H9 (cell line): ENCODE results near the gene HM13. TPM values are rescaled to one million over a fixed set of nuclear protein-coding genes. Genes with fewer than 3 reads are reported as not detected.

Source experiments
- DNase-seq: peaks from one replicate; pipeline ENCODE4 v3.0.0-alpha.2; 2017
- H2AFZ ChIP-seq: one replicate; pipeline ENCODE4 v1.6.1; 2013; ENCODE audit warnings: mild to moderate bottlenecking, low read length, control low read depth, moderate library complexity
- H2AK5ac ChIP-seq: 2 replicates; pipeline ENCODE4 v1.6.1; 2013; ENCODE audit warnings: low read length, control low read depth, mixed read lengths; ENCODE audit not compliant: insufficient read length
- H2BK120ac ChIP-seq: one replicate; pipeline ENCODE4 v1.6.1; 2013; ENCODE audit warnings: low read depth, mild to moderate bottlenecking, low read length, control low read depth, inconsistent platforms; ENCODE audit not compliant: poor library complexity, severe bottlenecking
- H2BK12ac ChIP-seq: 2 replicates; pipeline ENCODE4 v1.6.1; 2013; ENCODE audit warnings: low read length, control low read depth, mixed read lengths, low read depth; ENCODE audit not compliant: insufficient read length
- H2BK15ac ChIP-seq: 2 replicates; pipeline ENCODE4 v1.6.1; 2013; ENCODE audit warnings: low read depth, low read length, control low read depth
- H2BK20ac ChIP-seq: one replicate; pipeline ENCODE4 v1.6.1; 2013; ENCODE audit warnings: low read depth, mild to moderate bottlenecking, low read length, control low read depth, inconsistent platforms; ENCODE audit not compliant: poor library complexity, severe bottlenecking
- H2BK5ac ChIP-seq: 2 replicates; pipeline ENCODE4 v1.6.1; 2013; ENCODE audit warnings: low read length, control low read depth, mixed read lengths; ENCODE audit not compliant: insufficient read length
- H3K14ac ChIP-seq: 2 replicates; pipeline ENCODE4 v1.6.1; 2013; ENCODE audit warnings: low read length, control low read depth; ENCODE audit not compliant: insufficient read depth
- H3K18ac ChIP-seq: 2 replicates; pipeline ENCODE4 v1.6.1; 2013; ENCODE audit warnings: low read depth, mild to moderate bottlenecking, mixed read lengths, low read length, control low read depth; ENCODE audit not compliant: insufficient read length
- H3K23ac ChIP-seq: 2 replicates; pipeline ENCODE4 v1.6.1; 2013; ENCODE audit warnings: low read length, control low read depth, mixed read lengths, low read depth; ENCODE audit not compliant: insufficient read length
- H3K23me2 ChIP-seq: 2 replicates; pipeline ENCODE4 v1.6.1; 2013; ENCODE audit warnings: low read depth, mild to moderate bottlenecking, mixed read lengths, low read length, control low read depth; ENCODE audit not compliant: insufficient read length, poor library complexity, severe bottlenecking
- H3K27ac ChIP-seq: 2 replicates; pipeline ENCODE4 v1.5.1; 2013; ENCODE audit warnings: low read length, control low read depth, mixed read lengths, low read depth; ENCODE audit not compliant: insufficient read length
- H3K27me3 ChIP-seq: 2 replicates; pipeline ENCODE4 v1.6.1; 2013; ENCODE audit warnings: low read length, control low read depth, inconsistent platforms; ENCODE audit not compliant: insufficient read depth
- H3K4ac ChIP-seq: 2 replicates; pipeline ENCODE4 v1.6.1; 2013; ENCODE audit warnings: low read depth, mild to moderate bottlenecking, control low read depth, inconsistent platforms, low read length, moderate library complexity
- H3K4me1 ChIP-seq: 2 replicates; pipeline ENCODE4 v1.6.1; 2013; ENCODE audit warnings: low read length, control low read depth, inconsistent platforms; ENCODE audit not compliant: insufficient read depth
- H3K4me2 ChIP-seq: 2 replicates; pipeline ENCODE4 v1.6.1; 2013; ENCODE audit warnings: low read length, control low read depth, mixed read lengths; ENCODE audit not compliant: insufficient read length, insufficient read depth
- H3K56ac ChIP-seq: 2 replicates; pipeline ENCODE4 v1.6.1; 2013; ENCODE audit warnings: low read depth, mild to moderate bottlenecking, mixed read lengths, low read length, control low read depth; ENCODE audit not compliant: insufficient read length
- H3K79me1 ChIP-seq: 2 replicates; pipeline ENCODE4 v1.6.1; 2013; ENCODE audit warnings: low read depth, mild to moderate bottlenecking, moderate library complexity, low read length, control low read depth, inconsistent platforms; ENCODE audit not compliant: insufficient read depth, poor library complexity, severe bottlenecking
- H3K79me2 ChIP-seq: 2 replicates; pipeline ENCODE4 v1.6.1; 2013; ENCODE audit warnings: low read length, control low read depth, inconsistent platforms; ENCODE audit not compliant: insufficient read depth
- H3K9ac ChIP-seq: 2 replicates; pipeline ENCODE4 v1.6.1; 2013; ENCODE audit warnings: low read length, control low read depth, mixed read lengths; ENCODE audit not compliant: insufficient read length; ENCODE audit errors: extremely low read depth
- H3K9me3 ChIP-seq: one replicate; pipeline ENCODE4 v1.6.1; 2013; ENCODE audit warnings: low read depth, low read length, inconsistent platforms; ENCODE audit not compliant: control insufficient read depth
- H3T11ph ChIP-seq: one replicate; pipeline ENCODE4 v1.6.1; 2013; ENCODE audit warnings: mild to moderate bottlenecking, low read length, control low read depth, inconsistent platforms
- H4K20me1 ChIP-seq: one replicate; pipeline ENCODE4 v1.6.1; 2013; ENCODE audit not compliant: control insufficient read depth, insufficient read length, insufficient read depth
- H4K5ac ChIP-seq: 2 replicates; pipeline ENCODE4 v1.6.1; 2013; ENCODE audit warnings: low read depth, mild to moderate bottlenecking, mixed read lengths, low read length, control low read depth; ENCODE audit not compliant: insufficient read length
- H4K8ac ChIP-seq: replicated peaks from 2 replicates; pipeline ENCODE4 v1.6.1; 2013; ENCODE audit warnings: low read length, control low read depth, mixed read lengths, low read depth; ENCODE audit not compliant: insufficient read length
- H4K91ac ChIP-seq: 2 replicates; pipeline ENCODE4 v1.6.1; 2013; ENCODE audit warnings: low read depth, mild to moderate bottlenecking, moderate library complexity, mixed read lengths, low read length, control low read depth; ENCODE audit not compliant: insufficient read length
- H3K27ac Mint-ChIP-seq, 3 experiments: 2 replicates in 2 of 3; 3 replicates in 1 of 3; pipeline ENCODE4 v1.8.0; 2020 to 2021; ENCODE audit warnings: mixed read lengths in 3 of 3, mild to moderate bottlenecking in 1 of 3, moderate library complexity in 1 of 3
- H3K27me3 Mint-ChIP-seq: 2 replicates; pipeline ENCODE4 v1.8.0; 2021; ENCODE audit warnings: low read depth, mild to moderate bottlenecking, moderate library complexity, mixed read lengths
- H3K36me3 Mint-ChIP-seq, 3 experiments: 2 replicates in 2 of 3; 3 replicates in 1 of 3; pipeline ENCODE4 v1.8.0; 2020 to 2021; ENCODE audit warnings: low read depth in 3 of 3, mixed read lengths in 3 of 3; ENCODE audit not compliant: insufficient read depth in 1 of 3
- H3K4me1 Mint-ChIP-seq, 2 experiments: 2 replicates each; pipeline ENCODE4 v1.8.0; 2020; ENCODE audit warnings: mixed read lengths in 2 of 2
- H3K4me3 Mint-ChIP-seq, 2 experiments: 2 replicates in 1 of 2; 3 replicates in 1 of 2; pipeline ENCODE4 v1.8.0; 2020 to 2021; ENCODE audit warnings: mild to moderate bottlenecking in 2 of 2, mixed read lengths in 2 of 2, moderate library complexity in 1 of 2
- H3K9me3 Mint-ChIP-seq, 2 experiments: 2 replicates in 1 of 2; 3 replicates in 1 of 2; pipeline ENCODE4 v1.8.0; 2020; ENCODE audit warnings: mild to moderate bottlenecking in 2 of 2, mixed read lengths in 2 of 2, moderate library complexity in 1 of 2
- CTCF ChIP-seq: fragments of 200-600 bp; sonication (generic); conservative IDR thresholded peaks from 3 replicates; pipeline ENCODE4 v1.8.0; 2021; ENCODE audit warnings: antibody characterized with exemption, mild to moderate bottlenecking
- WGBS: extraction: QIAGEN DNeasy Blood & Tissue Kit; methylation state at CpG from one replicate; pipeline ENCODE4 v1.1.7; 2013; ENCODE audit warnings: missing lambda C conversion rate, low lambda C conversion rate, mixed read lengths; ENCODE audit not compliant: insufficient read length; ENCODE audit errors: extremely low coverage; 5-methylcytosine and 5-hydroxymethylcytosine counted together
- total RNA-seq: library from RNA; stranded (reverse); gene quantifications from 2 replicates; pipeline ENCODE4 v1.2.1, GENCODE V29; 2021

Gene HM13
- total RNA-seq, 1 experiment from 2014 or later, result 169 TPM

GRCh38 chr20:31542963-31543362 lies 28.7 kb downstream of the HM13 start:
- TF ChIP-seq CTCF, result no peak
- Histone ChIP-seq H2AFZ (no peak overlapping the region), H3K79me2 (no peaks in the 10 kb centered on the region), H3K18ac (no peak overlapping the region), H3T11ph (no peak overlapping the region), H3K23me2 (peaks cover 3% of the 10 kb centered on the region), H3K14ac (no peak overlapping the region), H3K9ac (no peak overlapping the region), H4K8ac (no peak overlapping the region), H3K9me3 (no peaks in the 10 kb centered on the region), H2BK15ac (no peak overlapping the region), H4K20me1 (no peaks in the 10 kb centered on the region), H4K5ac (no peak overlapping the region), H2BK5ac (no peak overlapping the region), H3K27ac (no peak overlapping the region), H3K4me1 (no peaks in the 10 kb centered on the region), H3K27me3 (no peaks in the 10 kb centered on the region), H2BK12ac (no peak overlapping the region), H3K56ac (no peak overlapping the region), H3K4ac (no peak overlapping the region), H3K79me1 (no peaks in the 10 kb centered on the region), H3K4me2 (no peak overlapping the region), H2BK20ac (no peak overlapping the region), H2AK5ac (no peak overlapping the region), H2BK120ac (no peak overlapping the region), H3K23ac (no peak overlapping the region), H4K91ac (no peak overlapping the region)
- Mint-ChIP-seq H3K27ac (peak overlapping the region in 1 of 3 experiments; percentile 83; a peak in 2 of 7 replicates), H3K4me1 (no peaks in the 10 kb centered on the region), H3K36me3 (peaks cover 27 to 75% (median 33%) of the 10 kb centered on the region in 3 experiments), H3K9me3 (no peaks in the 10 kb centered on the region), H3K27me3 (no peaks in the 10 kb centered on the region), H3K4me3 (no peak overlapping the region)
- WGBS, result no CpG with 5 or more reads among the region's 8 CpGs
- no peak for DNase-seq
